ENCODE data around the gene KCNA5.

The KCNA5 gene

DNA sequence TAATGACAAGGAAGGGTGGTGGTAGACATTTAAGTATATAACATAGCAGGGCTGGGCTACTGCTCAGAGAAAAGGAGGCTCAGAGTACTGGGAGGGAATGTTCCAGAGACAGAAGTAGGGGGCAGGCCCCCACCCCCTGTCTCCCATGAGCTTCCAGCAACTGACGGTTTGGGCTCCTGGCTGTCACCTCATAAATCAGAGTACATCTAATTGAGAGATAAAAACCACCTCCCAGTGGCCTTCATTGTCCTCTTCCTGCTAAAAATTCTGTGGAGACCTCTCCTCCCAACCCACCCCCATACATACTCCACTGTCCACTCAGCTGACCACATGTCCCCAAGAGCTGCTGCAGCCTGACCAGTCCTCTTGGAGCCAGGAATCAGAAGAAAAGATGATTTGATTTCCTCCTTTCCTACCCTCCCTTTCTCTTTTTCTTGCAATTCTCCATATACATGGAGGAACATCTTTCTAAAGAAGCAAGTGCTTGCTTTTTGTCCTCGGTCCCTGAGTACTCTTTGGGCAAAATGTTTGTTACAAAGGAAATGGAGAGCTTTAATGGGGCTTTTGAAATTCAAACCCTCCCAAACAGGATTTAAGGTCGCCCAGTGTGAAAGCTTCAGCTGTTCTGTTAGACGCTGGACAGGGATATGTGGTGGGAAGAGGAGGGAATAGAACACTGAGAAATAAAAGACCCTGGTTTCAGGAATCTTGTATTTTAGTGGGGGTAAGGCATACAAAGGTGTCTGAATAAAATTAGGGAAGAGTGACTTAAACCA, 16.4 kb upstream of the KCNA5 start:
- no peak for DNase-seq

DNA sequence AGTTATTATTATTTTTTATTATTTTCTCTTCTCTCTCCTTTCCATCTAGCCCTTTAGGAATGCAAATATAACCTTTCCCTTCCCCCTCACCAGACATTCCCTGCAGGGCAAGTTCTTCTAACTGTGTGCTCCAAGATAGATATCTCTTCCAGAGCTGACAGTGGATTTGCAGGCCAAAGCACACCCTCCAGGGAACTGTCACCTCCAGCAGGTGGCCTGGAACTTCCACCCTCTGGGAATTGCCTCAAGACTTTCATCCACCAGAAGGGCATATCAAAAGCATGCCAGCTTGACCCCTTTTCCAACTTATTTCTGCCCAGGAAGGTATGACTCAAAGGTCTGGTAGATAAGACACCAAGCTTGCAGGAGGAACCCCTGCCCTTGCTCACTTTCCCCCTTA, 13.6 kb upstream of the KCNA5 start:
- no peak for DNase-seq

DNA sequence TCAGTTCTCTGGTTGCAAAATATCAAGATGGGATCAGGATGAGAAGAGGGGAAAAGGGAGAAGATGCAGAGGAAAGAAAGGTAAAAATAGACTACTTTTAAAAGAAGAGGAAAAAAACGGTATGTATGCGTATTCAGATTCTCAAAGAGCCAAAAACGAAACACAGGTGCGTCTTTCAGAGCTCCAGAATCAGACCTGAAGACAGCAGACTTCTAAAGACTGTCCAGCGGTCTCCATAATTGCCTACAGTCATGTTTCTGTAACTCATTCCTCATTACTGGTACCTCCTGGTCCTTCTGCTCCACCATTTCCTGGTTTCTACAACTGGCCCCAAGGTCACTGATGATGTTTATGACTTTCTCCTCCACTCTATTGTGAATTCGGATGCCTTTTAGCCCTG, 12.4 kb upstream of the KCNA5 start:
- no peak for DNase-seq

DNA sequence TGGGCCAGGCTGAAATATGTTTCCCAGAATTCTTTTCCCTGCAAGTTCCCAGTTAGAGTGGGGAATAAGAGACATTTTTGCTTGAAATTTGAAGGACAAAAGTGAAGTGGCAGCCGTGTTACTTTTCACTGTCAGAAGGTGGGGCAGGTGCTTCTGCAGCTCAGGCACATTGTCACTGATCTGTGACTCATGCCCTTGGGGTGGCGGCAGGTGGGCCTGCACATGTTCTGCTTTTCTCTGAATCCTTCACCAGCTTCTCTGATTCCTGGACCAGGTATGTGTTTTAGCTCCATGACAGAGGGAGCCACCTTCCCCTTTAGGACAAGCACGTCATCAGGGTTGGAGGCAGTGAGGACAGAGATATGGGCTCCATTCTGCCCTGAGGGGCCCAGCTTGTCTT, 11.7 kb upstream of the KCNA5 start:
- no peak for DNase-seq

DNA sequence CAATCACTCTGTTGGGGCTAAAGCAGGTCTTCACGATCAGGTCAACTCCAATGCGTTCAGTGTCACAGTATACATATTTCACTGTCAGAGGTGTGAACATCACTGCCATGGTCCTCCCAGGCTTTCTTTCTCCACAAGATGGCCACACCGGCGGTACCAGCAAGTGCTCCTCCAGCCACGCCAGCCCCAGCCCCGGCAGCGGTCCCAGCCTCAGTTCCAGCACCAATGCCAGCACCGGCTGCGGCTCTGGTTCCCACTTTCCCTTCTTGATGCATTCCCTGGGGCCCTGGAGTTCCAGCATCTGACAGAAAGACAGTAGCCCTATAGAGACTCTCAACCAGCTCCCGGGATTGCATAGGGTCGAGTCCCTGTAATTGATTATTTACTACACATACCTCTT, 10.9 kb upstream of the KCNA5 start:
- no peak for DNase-seq

DNA sequence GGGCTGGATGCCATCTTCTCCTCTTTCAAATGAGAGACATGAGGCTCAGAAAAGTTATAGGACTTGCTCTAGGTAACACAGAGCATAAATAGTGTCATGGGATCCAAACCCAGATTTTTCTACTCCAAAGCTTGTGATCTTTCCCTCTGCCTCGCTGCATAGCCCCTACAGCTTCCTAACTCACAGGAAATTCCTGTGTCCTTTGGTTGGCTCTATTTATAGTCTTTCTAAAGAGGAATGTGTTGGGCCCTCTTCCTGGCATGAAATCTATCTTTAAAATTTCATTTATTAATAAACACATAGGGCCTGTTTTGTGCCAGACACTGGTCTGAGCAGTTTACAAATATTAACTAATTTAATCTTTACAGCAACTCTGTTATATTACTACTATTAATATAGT, 9.8 kb upstream of the KCNA5 start:
- no peak for DNase-seq

DNA sequence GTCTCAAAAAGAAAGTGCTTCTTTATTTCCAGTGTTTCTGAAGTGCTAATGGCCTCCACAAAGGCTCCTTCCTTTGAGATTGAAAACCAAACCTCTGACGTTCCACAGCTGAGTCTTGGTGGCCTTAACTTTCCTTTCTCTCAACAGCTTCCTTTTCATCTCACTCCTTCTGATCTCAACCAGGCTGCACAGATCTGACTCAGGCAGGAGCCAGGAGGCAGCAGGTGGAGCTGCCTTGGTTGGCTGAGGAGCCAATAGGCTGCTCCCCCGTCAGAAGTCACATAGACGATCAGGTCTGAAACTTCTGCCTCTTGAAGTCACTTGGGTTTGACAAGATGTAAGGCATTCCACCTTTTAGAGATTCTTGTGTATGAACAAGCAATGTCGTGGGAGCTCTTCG, 9.1 kb upstream of the KCNA5 start:
- no peak for DNase-seq

DNA sequence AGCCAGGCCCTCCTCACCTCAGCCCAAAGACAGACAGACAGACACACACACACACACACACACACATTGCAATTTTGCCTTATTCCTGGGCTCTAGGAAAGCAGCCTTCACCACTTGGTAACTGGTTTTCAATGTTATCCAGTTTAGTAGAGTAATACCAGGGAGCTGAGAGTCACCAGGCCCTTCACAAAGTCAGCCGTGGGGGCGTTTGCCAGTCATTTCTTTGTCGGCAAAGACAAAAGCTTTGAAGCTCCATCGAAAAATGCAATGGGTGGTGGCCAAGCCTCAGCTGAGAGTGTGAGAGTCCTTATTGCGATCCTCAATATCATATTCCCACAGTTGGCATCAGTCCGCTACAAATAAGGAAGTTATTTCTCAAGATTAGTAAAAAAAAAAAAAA, 8.1 kb upstream of the KCNA5 start:
- no peak for DNase-seq

DNA sequence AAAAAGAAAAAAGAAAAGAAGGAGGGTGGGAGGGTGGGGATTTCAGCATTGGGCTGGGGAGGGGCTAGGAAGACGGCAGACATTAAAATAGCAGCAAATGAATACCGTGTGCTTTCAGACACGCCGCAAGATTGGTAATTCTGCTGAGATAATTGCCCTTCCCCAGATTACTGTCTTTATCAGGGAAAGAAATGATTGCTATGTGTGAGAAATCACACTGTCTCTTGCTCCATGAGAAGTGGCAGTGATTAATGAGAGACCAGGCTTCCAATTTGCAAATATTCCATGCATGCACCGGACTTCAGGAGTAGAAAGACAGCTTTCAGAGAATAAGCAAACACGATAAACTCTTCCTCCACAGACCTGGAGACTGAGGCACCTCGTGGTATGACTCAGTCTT, 7.6 kb upstream of the KCNA5 start:
- no peak for DNase-seq

DNA sequence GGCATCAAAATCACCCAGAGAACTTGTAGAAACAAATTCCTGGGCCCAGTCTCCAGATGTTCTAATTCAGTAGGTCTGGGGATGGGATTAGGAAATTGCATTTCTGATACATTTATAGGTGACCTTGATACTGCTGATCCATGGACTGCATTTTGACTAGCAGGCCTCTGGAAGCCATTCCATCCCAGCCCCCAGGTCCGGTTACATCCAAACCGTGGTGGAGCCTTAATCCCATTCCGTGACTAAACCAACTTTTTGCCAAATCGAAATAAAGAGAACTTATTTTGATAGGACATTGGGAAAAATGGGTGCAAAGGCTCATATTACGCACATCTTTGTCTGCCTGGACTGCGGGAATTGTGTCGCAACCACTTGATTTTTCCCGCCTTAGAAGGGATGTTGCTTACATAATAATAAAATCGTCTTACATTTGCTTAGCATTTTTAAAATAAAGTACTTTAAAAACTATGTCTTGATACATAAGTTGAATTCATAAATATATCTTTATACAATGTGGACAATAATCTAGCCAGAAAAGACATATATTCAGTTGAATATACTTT, 5.8 kb upstream of the KCNA5 start:
- no peak for DNase-seq

DNA sequence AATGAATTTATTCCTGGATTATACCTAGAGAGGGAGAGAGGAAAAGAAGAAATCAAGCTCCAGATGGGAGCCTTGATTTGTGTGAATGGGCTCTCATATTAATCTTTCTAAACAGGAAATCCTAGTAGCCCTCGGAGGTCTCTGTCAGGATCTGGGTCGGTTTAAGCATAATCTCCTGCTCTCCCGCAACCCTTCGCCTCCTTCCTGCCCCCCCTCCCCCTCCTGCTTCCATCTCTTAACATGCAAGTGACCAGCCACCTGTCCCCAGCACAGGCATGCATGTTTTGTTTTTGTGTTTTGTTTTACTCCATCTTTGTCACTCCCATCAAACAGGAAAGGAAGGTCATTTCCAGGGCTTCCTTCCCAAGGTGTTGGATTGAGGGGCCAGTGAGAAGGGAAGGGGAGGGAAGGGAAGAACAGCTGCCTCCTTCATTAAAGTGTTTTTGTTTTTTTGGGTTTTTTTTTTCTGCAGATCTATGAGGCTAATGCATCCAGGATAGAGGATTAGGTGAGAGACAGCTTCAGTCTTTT, 4.8 kb upstream of the KCNA5 start:
- no peak for DNase-seq

DNA sequence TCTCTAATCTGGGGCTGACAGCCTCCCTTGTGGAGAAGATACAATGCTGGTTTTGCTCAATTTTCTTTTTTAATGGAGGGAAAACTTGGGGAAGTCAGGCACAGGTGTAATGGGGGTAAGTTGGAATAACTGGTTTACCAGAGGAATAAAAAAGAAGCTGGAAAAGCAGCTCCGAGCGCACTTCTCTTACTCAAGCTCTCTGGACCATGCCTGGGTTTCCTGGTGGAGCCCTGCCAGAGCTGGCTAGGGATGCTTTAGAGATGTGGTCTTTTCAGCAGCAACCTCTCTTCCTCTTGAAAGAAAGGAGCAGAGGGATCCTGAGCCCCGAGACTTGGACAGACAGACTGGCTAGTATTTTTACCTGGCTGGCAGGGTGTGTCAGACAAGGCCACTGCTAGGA, 3.9 kb upstream of the KCNA5 start:
- no peak for DNase-seq

DNA sequence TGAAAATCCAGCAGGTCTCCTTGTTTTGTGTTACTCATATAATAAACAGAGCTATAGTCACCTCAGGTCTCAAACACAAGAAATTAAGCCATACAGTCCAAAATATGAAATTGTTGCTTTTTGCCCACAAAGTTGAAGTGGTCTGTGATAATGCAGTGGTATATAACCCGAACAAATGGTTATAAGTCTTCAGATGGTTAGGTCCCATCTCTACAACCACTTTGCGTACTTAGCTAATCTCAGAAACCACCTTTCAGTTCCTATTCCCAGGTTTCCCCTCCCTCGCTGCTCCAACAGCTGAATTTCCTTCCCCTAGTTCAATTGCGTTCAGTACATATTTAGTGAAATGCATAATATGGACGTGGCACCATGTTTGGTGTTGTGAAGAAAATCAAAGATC, 3.3 kb upstream of the KCNA5 start:
- no peak for DNase-seq

DNA sequence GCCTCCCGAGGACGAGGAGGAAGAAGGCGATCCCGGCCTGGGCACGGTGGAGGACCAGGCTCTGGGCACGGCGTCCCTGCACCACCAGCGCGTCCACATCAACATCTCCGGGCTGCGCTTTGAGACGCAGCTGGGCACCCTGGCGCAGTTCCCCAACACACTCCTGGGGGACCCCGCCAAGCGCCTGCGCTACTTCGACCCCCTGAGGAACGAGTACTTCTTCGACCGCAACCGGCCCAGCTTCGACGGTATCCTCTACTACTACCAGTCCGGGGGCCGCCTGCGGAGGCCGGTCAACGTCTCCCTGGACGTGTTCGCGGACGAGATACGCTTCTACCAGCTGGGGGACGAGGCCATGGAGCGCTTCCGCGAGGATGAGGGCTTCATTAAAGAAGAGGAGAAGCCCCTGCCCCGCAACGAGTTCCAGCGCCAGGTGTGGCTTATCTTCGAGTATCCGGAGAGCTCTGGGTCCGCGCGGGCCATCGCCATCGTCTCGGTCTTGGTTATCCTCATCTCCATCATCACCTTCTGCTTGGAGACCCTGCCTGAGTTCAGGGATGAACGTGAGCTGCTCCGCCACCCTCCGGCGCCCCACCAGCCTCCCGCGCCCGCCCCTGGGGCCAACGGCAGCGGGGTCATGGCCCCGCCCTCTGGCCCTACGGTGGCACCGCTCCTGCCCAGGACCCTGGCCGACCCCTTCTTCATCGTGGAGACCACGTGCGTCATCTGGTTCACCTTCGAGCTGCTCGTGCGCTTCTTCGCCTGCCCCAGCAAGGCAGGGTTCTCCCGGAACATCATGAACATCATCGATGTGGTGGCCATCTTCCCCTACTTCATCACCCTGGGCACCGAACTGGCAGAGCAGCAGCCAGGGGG, 979 bp downstream of the KCNA5 start:
- no peak for DNase-seq

DNA sequence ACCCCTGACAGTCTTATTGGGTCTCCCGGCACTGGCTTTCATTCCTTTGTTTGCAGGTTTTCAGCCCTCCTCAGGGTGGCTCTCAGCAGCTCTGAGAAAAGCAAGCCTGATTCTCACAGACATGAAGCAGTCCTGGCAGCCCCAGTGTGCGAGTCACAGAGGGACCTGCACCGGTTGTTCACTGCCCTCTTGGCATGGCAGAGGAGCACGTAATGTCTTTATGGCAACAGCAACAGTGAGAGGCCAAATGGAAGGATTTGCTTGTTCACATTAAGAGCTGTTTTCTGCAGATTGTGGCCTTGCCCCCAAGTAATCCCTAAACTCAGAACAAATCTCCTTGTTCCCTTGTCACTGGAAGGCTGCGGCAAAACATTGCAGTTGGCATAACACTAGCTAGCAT, 3.4 kb downstream of the KCNA5 start:
- no peak for DNase-seq

DNA sequence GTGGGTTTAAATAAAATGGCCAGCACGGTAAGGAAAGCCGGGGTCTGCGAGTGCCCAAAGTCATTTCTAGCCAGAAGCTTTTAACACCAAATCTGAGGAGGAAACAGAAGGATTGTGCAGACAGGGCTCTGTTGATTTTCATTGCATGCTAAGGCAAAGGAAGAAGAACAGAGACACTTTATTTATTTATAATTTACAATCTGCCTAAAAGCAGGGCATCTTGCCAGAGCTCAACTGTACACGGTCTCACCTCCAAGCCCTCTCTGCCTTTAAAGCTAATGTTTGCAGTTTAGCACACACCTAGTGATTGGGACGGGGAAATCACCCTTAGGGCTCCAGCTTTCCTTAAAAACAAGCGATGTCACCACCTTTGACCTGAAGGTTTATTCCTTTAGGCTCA, 4.0 kb downstream of the KCNA5 start:
- no peak for DNase-seq

DNA sequence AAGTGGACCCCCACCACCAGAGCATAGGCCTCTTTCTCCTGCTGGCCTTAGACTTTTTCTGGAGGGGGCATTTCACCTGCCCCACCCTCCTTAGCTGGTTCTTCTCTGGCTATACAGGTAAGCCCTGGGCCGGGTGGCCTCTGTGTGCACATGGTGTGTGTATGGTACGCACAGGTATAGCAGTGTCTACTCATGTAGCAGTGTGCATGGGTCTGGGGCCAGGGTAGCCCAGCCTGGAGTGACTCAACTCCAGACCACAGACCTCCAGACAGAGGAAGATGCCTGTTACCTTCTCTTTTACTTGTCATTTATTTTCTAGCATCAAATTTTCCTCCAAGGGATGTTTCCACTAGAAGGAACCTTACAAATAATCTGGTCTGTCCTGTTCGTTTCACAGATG, 6.9 kb downstream of the KCNA5 start:
- no peak for DNase-seq

DNA sequence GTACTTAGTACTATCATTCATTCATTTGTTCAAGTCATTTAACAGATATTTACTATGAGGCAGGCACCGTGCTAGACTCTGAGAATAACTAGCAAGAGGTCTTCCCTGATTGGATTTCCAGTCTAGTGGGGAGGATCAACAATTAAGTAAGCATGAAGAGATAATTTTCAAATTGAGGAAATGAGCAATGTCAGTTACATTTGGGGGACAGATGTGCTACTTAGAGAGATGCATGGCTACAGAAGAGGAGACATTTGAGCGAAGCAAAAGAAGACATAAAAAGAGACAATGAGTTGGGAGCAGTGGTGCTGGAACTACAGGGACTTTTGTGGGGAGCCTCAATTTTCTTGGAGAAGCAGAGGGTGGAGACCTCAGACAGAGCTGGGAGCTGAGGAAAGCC, 7.7 kb downstream of the KCNA5 start:
- DNase-seq: no peak

DNA sequence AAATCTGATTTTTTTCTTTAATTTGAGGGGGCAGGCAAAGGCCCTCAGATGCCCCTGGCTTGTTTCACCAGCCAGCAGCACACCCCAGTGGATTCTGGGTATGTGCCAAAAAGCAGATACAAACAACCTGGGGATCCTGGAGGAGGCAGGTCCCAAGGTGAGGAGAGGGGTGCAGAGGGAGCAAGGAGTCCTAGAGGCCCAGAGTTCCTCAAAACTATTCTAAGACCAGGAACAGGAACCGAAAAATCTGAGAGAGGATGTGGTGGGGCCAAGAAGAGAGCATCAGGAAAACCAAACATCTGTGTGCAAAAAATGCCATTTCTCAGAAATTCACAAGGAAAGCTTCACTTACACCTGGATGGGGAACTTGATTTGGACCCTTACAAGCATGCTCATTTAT, 8.2 kb downstream of the KCNA5 start:
- no peak for DNase-seq

DNA sequence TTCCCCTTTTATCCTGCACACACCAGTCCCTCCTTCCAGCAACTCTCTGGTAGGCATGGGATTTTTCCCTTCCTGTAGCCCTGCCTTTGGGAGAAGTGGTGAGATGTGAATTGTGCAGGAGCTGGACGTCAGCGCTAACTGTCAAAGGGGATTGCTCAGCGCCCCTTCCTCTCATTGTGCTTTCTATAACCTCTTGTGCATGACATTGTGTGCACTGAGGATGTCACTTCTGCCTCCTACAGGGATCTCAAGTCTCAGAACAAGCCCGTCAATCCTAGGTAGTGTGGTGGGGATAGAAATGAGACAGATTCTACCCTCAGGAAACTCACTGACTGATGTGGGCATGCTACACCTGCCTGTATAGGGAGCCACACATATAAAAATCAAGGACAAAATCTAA, 8.7 kb downstream of the KCNA5 start:
- DNase-seq: no peak

DNA sequence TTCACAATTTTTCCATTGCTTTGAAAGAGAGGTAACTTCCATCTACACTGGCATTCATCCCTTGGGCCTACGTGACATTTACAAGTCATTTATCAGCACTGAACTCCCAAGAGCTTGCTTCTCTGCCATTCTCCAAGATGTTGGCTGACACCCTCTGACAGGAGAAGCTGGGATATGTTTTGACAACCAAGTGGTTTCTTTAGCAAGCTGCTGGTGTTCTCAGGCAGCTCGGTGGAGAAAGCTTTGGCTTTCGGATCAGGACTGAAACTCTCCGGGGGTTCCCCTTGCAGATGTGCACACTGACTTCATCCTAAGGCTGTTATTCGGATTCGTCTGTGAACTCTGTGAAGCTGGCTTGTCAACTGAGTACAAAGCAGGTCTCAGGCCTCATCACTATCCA, 15.7 kb downstream of the KCNA5 start:
- DNase-seq: no peak

DNA sequence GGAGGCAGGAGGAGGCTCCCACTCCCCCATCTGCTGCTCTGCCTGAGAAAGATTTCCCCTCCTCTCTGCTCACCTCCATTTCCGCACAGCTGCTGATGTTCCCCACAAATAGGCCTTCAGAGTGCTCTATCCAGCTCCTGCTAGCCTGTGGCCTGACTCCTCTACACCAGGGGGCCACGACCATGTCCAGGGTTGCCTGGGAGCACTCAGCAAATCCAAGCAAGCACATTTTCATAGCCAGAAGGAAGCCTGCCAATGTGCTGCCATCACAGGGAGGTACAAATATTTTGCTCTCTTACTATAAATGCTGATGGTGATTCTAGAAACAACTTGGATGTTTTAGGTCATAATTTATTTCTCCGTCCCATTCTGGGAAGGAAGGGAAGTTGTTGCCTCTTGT, 17.3 kb downstream of the KCNA5 start:
- DNase-seq: no peak

DNA sequence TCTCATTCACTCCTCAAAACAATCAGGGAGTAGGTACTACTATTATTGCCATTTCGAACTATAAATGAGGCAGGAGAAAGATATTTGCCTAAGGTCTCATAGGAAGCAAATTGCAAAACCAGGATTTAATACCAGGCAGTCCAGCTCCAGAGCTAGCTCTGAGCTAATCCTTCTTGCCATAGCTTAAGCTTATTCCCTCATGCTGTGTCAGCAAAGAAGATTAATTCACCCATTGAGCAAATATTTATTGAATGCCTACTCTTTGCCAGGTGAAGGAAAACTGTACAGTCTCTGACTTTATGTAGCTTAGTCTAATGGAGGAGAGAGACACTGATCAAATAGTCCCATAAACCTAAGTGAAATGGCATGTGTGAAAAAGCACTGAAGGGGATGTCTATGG, 19.5 kb downstream of the KCNA5 start:
- no peak for DNase-seq

DNA sequence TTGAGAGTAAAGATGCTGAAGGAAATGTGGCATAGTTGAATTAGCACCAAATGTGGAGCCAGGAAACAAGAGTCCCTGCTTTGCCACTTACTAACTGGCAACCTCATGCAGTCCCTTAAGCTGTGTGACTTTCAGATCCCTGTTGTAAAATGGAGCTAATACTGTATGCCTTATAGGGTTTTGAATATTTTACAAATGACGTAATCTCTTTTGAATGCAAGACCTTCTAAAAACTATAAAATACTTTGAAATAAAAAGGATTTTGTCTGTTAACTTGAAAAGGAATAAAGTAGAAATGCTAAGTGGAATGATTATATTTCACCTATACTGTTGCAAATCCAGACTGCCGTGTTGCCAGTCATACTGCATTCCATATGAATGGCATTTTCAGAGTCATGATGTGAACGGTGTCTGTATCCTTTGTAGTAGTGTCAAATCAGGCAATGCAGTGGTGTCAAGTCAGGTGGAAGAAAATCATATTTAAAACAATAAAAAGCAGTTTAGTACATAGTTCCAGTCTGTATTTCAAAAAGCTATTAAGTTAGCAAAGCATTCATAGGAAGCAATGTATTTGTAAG, 21.3 kb downstream of the KCNA5 start:
- DNase-seq: no peak
